ENCODE results near the gene MKI67. TPM values are rescaled to one million over a fixed set of nuclear protein-coding genes. Genes with fewer than 3 reads are reported as not detected.

The MKI67 gene
- total and polyA plus RNA-seq, 4 experiments from 2014 or later: 0.11 to 0.93 (median 0.17) TPM; not detected in 1

GRCh38 chr10:128071417-128071782 lies 54.8 kb downstream of the MKI67 start:
- Histone ChIP-seq H3K4me3 (ENCODE audit: low read length in 2 of 2) (no peak overlapping the region), H3K27ac (ENCODE audit: low read depth, low read length) (no peak overlapping the region), H3K36me3 (ENCODE audit: insufficient read depth, low read length) (peaks cover 82% of the 10 kb centered on the region), H3K4me1 (ENCODE audit: insufficient read depth, low read length) (peaks cover 10% of the 10 kb centered on the region), H3K27me3 (ENCODE audit: insufficient read depth, low read length) (no peaks in the 10 kb centered on the region), H3K9me3 (ENCODE audit: control insufficient read depth in 1 of 2, low read length in 2 of 2) (no peaks in the 10 kb centered on the region)
- no peak overlapping the region for H3K27ac Mint-ChIP-seq
- peaks cover 22 to 35% (median 29%) of the 10 kb centered on the region in 4 donors for H3K4me1 Mint-ChIP-seq
- no peak overlapping the region for H3K4me3 Mint-ChIP-seq
- POLR2A ChIA-PET (ENCODE audit: partially characterized antibody): interaction anchor here (3.0 to 3.8 kb wide), 2 partner anchors 24 to 36 kb away, joined by 23 to 34 read pairs; no protein-coding TSS in a partner anchor
- H3K27me3 Mint-ChIP-seq: no peaks in the 10 kb centered on the region
- peaks cover 65 to 82% of the 10 kb centered on the region in 2 donors for H3K36me3 Mint-ChIP-seq
- DNase-seq: peak in 1 of 5 donors; percentile 36
- intact Hi-C loops (cut with micrococcal nuclease): loop anchor here (10.0 kb wide), 1 partner anchor 53 kb away; the partner anchor contains the start of gene MKI67
- H3K9me3 Mint-ChIP-seq: no peaks in the 10 kb centered on the region
- CTCF ChIA-PET (ENCODE audit: partially characterized antibody): interaction anchor here (0.6 to 19.7 kb wide), 10 partner anchors 8 to 164 kb away, joined by 3 to 509 read pairs (median 17); partner anchors contain the start of gene PTPRE

- Mint-ChIP-seq H3K27me3 (no peaks in the 10 kb centered on the region), H3K4me3 (no peak overlapping the region), H3K36me3 (peaks cover 67 to 82% of the 10 kb centered on the region in 2 donors), H3K9me3 (no peaks in the 10 kb centered on the region), H3K27ac (no peak overlapping the region), H3K4me1 (peaks cover 26 to 40% (median 34%) of the 10 kb centered on the region in 4 donors)
- DNase-seq: peak in 1 of 5 donors; percentile 38
- Histone ChIP-seq H3K4me1 (ENCODE audit: insufficient read depth, low read length) (peaks cover 16% of the 10 kb centered on the region), H3K27me3 (ENCODE audit: insufficient read depth, low read length) (no peaks in the 10 kb centered on the region), H3K9me3 (ENCODE audit: control insufficient read depth in 1 of 2, low read length in 2 of 2) (no peaks in the 10 kb centered on the region), H3K4me3 (ENCODE audit: low read length in 2 of 2) (no peak overlapping the region), H3K36me3 (ENCODE audit: insufficient read depth, low read length) (peaks cover 82% of the 10 kb centered on the region), H3K27ac (ENCODE audit: low read depth, low read length) (no peak overlapping the region)
- ChIA-PET POLR2A (ENCODE audit: partially characterized antibody) (interaction anchor here (3.0 to 3.8 kb wide), 2 partner anchors 23 to 36 kb away, joined by 23 to 34 read pairs; no protein-coding TSS in a partner anchor), CTCF (ENCODE audit: partially characterized antibody) (interaction anchor here (0.6 to 19.7 kb wide), 13 partner anchors 7 to 164 kb away, joined by 3 to 509 read pairs (median 17); partner anchors contain the start of gene PTPRE)
- intact Hi-C loops (cut with micrococcal nuclease): loop anchor here (10.0 kb wide), 1 partner anchor 54 kb away; the partner anchor contains the start of gene MKI67
These were observed 55.4 kb downstream of the MKI67 start for GRCh38 chr10:128070721-128071416.

GRCh38 chr10:128070161-128070560 lies 56.1 kb downstream of the MKI67 start:
- H3K36me3 ChIP-seq (ENCODE audit: insufficient read depth, low read length): peaks cover 79% of the 10 kb centered on the region
- H3K27ac ChIP-seq (ENCODE audit: low read depth, low read length): no peak overlapping the region
- H3K4me1 ChIP-seq (ENCODE audit: insufficient read depth, low read length): peaks cover 23% of the 10 kb centered on the region
- H3K9me3 Mint-ChIP-seq: no peaks in the 10 kb centered on the region
- peaks cover 33 to 47% (median 40%) of the 10 kb centered on the region in 4 donors for H3K4me1 Mint-ChIP-seq
- no peak overlapping the region for H3K4me3 ChIP-seq (ENCODE audit: low read length in 2 of 2)
- peaks cover 66 to 81% of the 10 kb centered on the region in 2 donors for H3K36me3 Mint-ChIP-seq
- intact Hi-C loops (cut with micrococcal nuclease): loop anchor here (10.0 kb wide), 1 partner anchor 55 kb away; the partner anchor contains the start of gene MKI67
- DNase-seq: peak in 1 of 5 donors; percentile 32
- H3K27ac Mint-ChIP-seq: no peak overlapping the region
- no peak overlapping the region for H3K4me3 Mint-ChIP-seq
- no peaks in the 10 kb centered on the region for H3K27me3 ChIP-seq (ENCODE audit: insufficient read depth, low read length)
- no peaks in the 10 kb centered on the region for H3K27me3 Mint-ChIP-seq
- no peaks in the 10 kb centered on the region for H3K9me3 ChIP-seq (ENCODE audit: control insufficient read depth in 1 of 2, low read length in 2 of 2)
- POLR2A ChIA-PET (ENCODE audit: partially characterized antibody): interaction anchor here (1.4 to 3.8 kb wide), 3 partner anchors 22 to 59 kb away, joined by 4 to 34 read pairs (median 23); no protein-coding TSS in a partner anchor
- CTCF ChIA-PET (ENCODE audit: partially characterized antibody): interaction anchor here (1.1 to 19.7 kb wide), 17 partner anchors 10 to 172 kb away, joined by 3 to 509 read pairs (median 9); partner anchors contain the start of gene PTPRE

- POLR2A ChIA-PET (ENCODE audit: partially characterized antibody): interaction anchor here (0.6 to 3.8 kb wide), 5 partner anchors 22 to 162 kb away, joined by 3 to 34 read pairs (median 4); partner anchors contain the start of gene PTPRE
- CTCF ChIA-PET (ENCODE audit: partially characterized antibody): interaction anchor here (0.8 to 19.7 kb wide), 31 partner anchors 11 to 354 kb away, joined by 3 to 509 read pairs (median 6); partner anchors contain the start of gene PTPRE
- Mint-ChIP-seq H3K4me1 (peaks cover 39 to 54% (median 47%) of the 10 kb centered on the region in 4 donors), H3K36me3 (peaks cover 61 to 80% of the 10 kb centered on the region in 2 donors), H3K4me3 (peak overlapping the region in 2 of 8 donors; percentile 13 to 61), H3K27me3 (no peaks in the 10 kb centered on the region), H3K9me3 (no peaks in the 10 kb centered on the region), H3K27ac (peak overlapping the region in 5 of 7 donors; percentile 55 to 82 (median 74))
- H3K27ac ChIP-seq (ENCODE audit: low read depth, low read length): no peak overlapping the region
- H3K4me3 ChIP-seq (ENCODE audit: low read length in 2 of 2): no peak overlapping the region
- DNase-seq: peak; percentile 74 to 80 (median 78)
- H3K27me3 ChIP-seq (ENCODE audit: insufficient read depth, low read length): no peaks in the 10 kb centered on the region
- H3K36me3 ChIP-seq (ENCODE audit: insufficient read depth, low read length): peaks cover 73% of the 10 kb centered on the region
- peaks cover 29% of the 10 kb centered on the region for H3K4me1 ChIP-seq (ENCODE audit: insufficient read depth, low read length)
- H3K9me3 ChIP-seq (ENCODE audit: control insufficient read depth in 1 of 2, low read length in 2 of 2): no peaks in the 10 kb centered on the region
- intact Hi-C loops (cut with micrococcal nuclease): loop anchor here (1.0 to 10.0 kb wide), 5 partner anchors 22 to 162 kb away; partner anchors contain the start of genes MKI67 and PTPRE
These were observed 56.7 kb downstream of the MKI67 start for GRCh38 chr10:128069351-128070051.

- DNase-seq: no peak
- Histone ChIP-seq H3K27me3 (ENCODE audit: insufficient read depth, low read length) (no peaks in the 10 kb centered on the region), H3K4me1 (ENCODE audit: insufficient read depth, low read length) (peaks cover 38% of the 10 kb centered on the region), H3K27ac (ENCODE audit: low read depth, low read length) (no peak overlapping the region), H3K4me3 (ENCODE audit: low read length in 2 of 2) (no peak overlapping the region), H3K36me3 (ENCODE audit: insufficient read depth, low read length) (peaks cover 66% of the 10 kb centered on the region), H3K9me3 (ENCODE audit: control insufficient read depth in 1 of 2, low read length in 2 of 2) (no peaks in the 10 kb centered on the region)
- Mint-ChIP-seq H3K4me3 (no peak overlapping the region), H3K27me3 (no peaks in the 10 kb centered on the region), H3K27ac (peak overlapping the region in 3 of 7 donors; percentile 55 to 82 (median 77)), H3K4me1 (peaks cover 44 to 57% (median 51%) of the 10 kb centered on the region in 4 donors), H3K9me3 (no peaks in the 10 kb centered on the region), H3K36me3 (peaks cover 55 to 73% of the 10 kb centered on the region in 2 donors)
- ChIA-PET POLR2A (ENCODE audit: partially characterized antibody) (interaction anchor here (0.6 to 3.8 kb wide), 5 partner anchors 21 to 162 kb away, joined by 3 to 34 read pairs (median 4); partner anchors contain the start of gene PTPRE), CTCF (ENCODE audit: partially characterized antibody) (interaction anchor here (0.8 to 19.7 kb wide), 31 partner anchors 10 to 353 kb away, joined by 3 to 509 read pairs (median 6); partner anchors contain the start of gene PTPRE)
- intact Hi-C loops (cut with micrococcal nuclease): loop anchor here (1.0 kb wide), 4 partner anchors 21 to 161 kb away; partner anchors contain the start of gene PTPRE
These were observed 57.6 kb downstream of the MKI67 start for GRCh38 chr10:128068398-128069285.

All from CD4-positive, alpha-beta memory T cell (primary cell).